Stomach (tissue), 9 donors: ENCODE data around the gene CABLES1. TPM values are rescaled to one million over a fixed set of nuclear protein-coding genes. Genes with fewer than 3 reads are reported as not detected.

ENCODE experiments used
- DNase-seq, 2 donors: peaks; one replicate each; pipeline versions ENCODE4 v3.0.0 to v3.0.0-alpha.2; 2013 to 2019
- H3K27ac ChIP-seq, 5 donors: fragments of 200-600 bp in 4 of 5; sonication (generic) in 4 of 5; one replicate each; pipeline ENCODE4 v1.5.1; 2013 to 2019; ENCODE audit warnings: mild to moderate bottlenecking in 1 of 5, moderate library complexity in 1 of 5
- H3K27me3 ChIP-seq, 3 donors: fragments of 200-600 bp; sonication (generic); one replicate each; pipeline ENCODE4 v1.5.1; 2017 to 2019; ENCODE audit warnings: mixed run types in 1 of 3
- H3K36me3 ChIP-seq, 4 donors: fragments of 200-600 bp; sonication (generic); 1 replicate in 3 of 4; 2 replicates in 1 of 4; pipeline ENCODE4 v1.5.1; 2016 to 2019
- H3K4me1 ChIP-seq, 4 donors: fragments of 200-600 bp; sonication (generic); one replicate each; pipeline ENCODE4 v1.5.1; 2016 to 2019
- H3K4me3 ChIP-seq, 4 donors: fragments of 200-600 bp; sonication (generic) in 3 of 4; one replicate each; pipeline ENCODE4 v1.5.1; 2016 to 2019; ENCODE audit warnings: mild to moderate bottlenecking in 1 of 4
- H3K9me3 ChIP-seq, 4 donors: fragments of 200-600 bp; sonication (generic); one replicate each; pipeline ENCODE4 v1.5.1; 2016 to 2019
- CTCF ChIP-seq, 7 experiments: fragments of 450-650 bp in 4 of 7; fragments of 200-600 bp in 3 of 7; sonication (generic) in 3 of 7; IDR thresholded peaks; one replicate each; pipeline ENCODE4 v1.5.1; 2016 to 2019; ENCODE audit warnings: antibody characterized with exemption in 7 of 7, control low read depth in 2 of 7, mild to moderate bottlenecking in 1 of 7
- EP300 ChIP-seq: sonication (generic); formaldehyde crosslinking; IDR thresholded peaks from one replicate; pipeline ENCODE4 v1.6.1; 2017; ENCODE audit warnings: antibody characterized with exemption
- POLR2A ChIP-seq, 4 donors: fragments of 450-650 bp; IDR thresholded peaks; one replicate each; pipeline ENCODE4 v1.6.1; 2016; ENCODE audit warnings: antibody characterized with exemption in 4 of 4, control low read depth in 2 of 4, mild to moderate bottlenecking in 1 of 4, moderate library complexity in 1 of 4
- POLR2AphosphoS5 ChIP-seq, 3 donors: sonication (generic); formaldehyde crosslinking; IDR thresholded peaks; one replicate each; pipeline ENCODE4 v1.6.1; 2016; ENCODE audit warnings: antibody characterized with exemption in 3 of 3
- WGBS, 5 donors: extraction: QIAGEN DNeasy Blood & Tissue Kit in 3 of 5; methylation state at CpG; one replicate each; pipeline versions ENCODE4 v1.1.5 to v1.1.7; 2013 to 2018; 5-methylcytosine and 5-hydroxymethylcytosine counted together
- intact Hi-C: fragments of 100-400 bp; cut with DNase I; formaldehyde crosslinking; loops from one replicate; pipeline ENCODE4 v1.15.1; 2023; ENCODE audit warnings: low total_unique reads
- polyA plus RNA-seq, 3 donors: library from polyadenylated mRNA; stranded (reverse); fragments of 200-250 nt; gene quantifications; one replicate each; pipeline ENCODE4 v1.2.3, GENCODE V29; 2013
- total RNA-seq, 5 donors: library from RNA; depleted of rRNA; stranded (reverse); fragments of >200 nt; gene quantifications; one replicate each; pipeline versions ENCODE4 v1.1.0 to v1.2.3, GENCODE V29; 2014 to 2016
- donor health status: healthy with polysubstance abuse.
- donor health status: Bipolar disorder and iron deficiency.
- donor health status: healthy.

The CABLES1 gene
- total and polyA plus RNA-seq, 8 donors = 5.6 to 36.8 (median 18.2) TPM

GRCh38 chr18:23169673-23170044, 34.4 kb downstream of the CABLES1 start:
- Histone ChIP-seq H3K9me3 (no peaks in the 10 kb centered on the region), H3K27me3 (no peaks in the 10 kb centered on the region), H3K4me1 (peaks cover 0 to 4% (median 0%) of the 10 kb centered on the region in 4 donors), H3K4me3 (no peak overlapping the region), H3K27ac (no peak overlapping the region), H3K36me3 (no peaks in the 10 kb centered on the region)
- 83 to 89% (median 88%) methylated on average over 7 of the region's 7 CpGs for WGBS, 5 donors
- intact Hi-C loops = no loop called here
- no peak for TF ChIP-seq CTCF (IDR thresholded peaks at IDR 0.05)
- TF ChIP-seq POLR2A (IDR thresholded peaks at IDR 0.05) = no peak
- no peak for TF ChIP-seq POLR2AphosphoS5 (IDR thresholded peaks at IDR 0.05)
- TF ChIP-seq EP300 = no peak
- DNase-seq = no peak

GRCh38 chr18:23170137-23170536, 34.9 kb downstream of the CABLES1 start:
- no peak overlapping the region for H3K4me3 ChIP-seq
- no peaks in the 10 kb centered on the region for H3K36me3 ChIP-seq
- H3K27me3 ChIP-seq = no peaks in the 10 kb centered on the region
- no peaks in the 10 kb centered on the region for H3K9me3 ChIP-seq
- intact Hi-C loops = no loop called here
- no peak overlapping the region for H3K27ac ChIP-seq
- no peak for TF ChIP-seq POLR2AphosphoS5 (IDR thresholded peaks at IDR 0.05)
- no peak for TF ChIP-seq EP300
- no peak for TF ChIP-seq POLR2A (IDR thresholded peaks at IDR 0.05)
- no peak for TF ChIP-seq CTCF (IDR thresholded peaks at IDR 0.05)
- peaks cover 0 to 4% (median 0%) of the 10 kb centered on the region in 4 donors for H3K4me1 ChIP-seq
- 83 to 97% (median 92%) methylated on average over 7 of the region's 7 CpGs for WGBS, 5 donors
- no peak for DNase-seq

GRCh38 chr18:23171581-23172156, 36.4 kb downstream of the CABLES1 start:
- Histone ChIP-seq H3K4me3 (no peak overlapping the region), H3K27me3 (no peaks in the 10 kb centered on the region), H3K4me1 (peaks cover 0 to 5% (median 0%) of the 10 kb centered on the region in 4 donors), H3K36me3 (no peaks in the 10 kb centered on the region), H3K9me3 (no peaks in the 10 kb centered on the region), H3K27ac (no peak overlapping the region)
- no peak for DNase-seq
- intact Hi-C loops = no loop called here
- no peak for TF ChIP-seq CTCF (IDR thresholded peaks at IDR 0.05)
- TF ChIP-seq POLR2AphosphoS5 (IDR thresholded peaks at IDR 0.05) = no peak
- TF ChIP-seq POLR2A (IDR thresholded peaks at IDR 0.05) = no peak
- TF ChIP-seq EP300 = no peak
- WGBS, 5 donors = 82 to 88% (median 83%) methylated on average over 9 of the region's 9 CpGs

- no peak overlapping the region for H3K4me3 ChIP-seq
- WGBS, 5 donors = 86 to 93% (median 91%) methylated on average over 14 of the region's 14 CpGs
- no peaks in the 10 kb centered on the region for H3K27me3 ChIP-seq
- H3K9me3 ChIP-seq = no peaks in the 10 kb centered on the region
- H3K4me1 ChIP-seq = peaks cover 1 to 17% (median 6%) of the 10 kb centered on the region in 4 donors
- H3K27ac ChIP-seq = no peak overlapping the region
- intact Hi-C loops = no loop called here
- H3K36me3 ChIP-seq = no peaks in the 10 kb centered on the region
- no peak for DNase-seq
- TF ChIP-seq CTCF (IDR thresholded peaks at IDR 0.05) = no peak
Observed at GRCh38 chr18:23172591-23173380, 37.5 kb downstream of the CABLES1 start.
